ENCODE results near the gene XPOT. TPM values are rescaled to one million over a fixed set of nuclear protein-coding genes. Genes with fewer than 3 reads are reported as not detected.

XPOT gene
- total RNA-seq, 2 donors from 2014 or later: 29.8 to 51.0 TPM

GRCh38 chr12:64385019-64385418, 19.2 kb upstream of the XPOT start:
- no peak for DNase-seq
- intact Hi-C loops (cut with DNase I): no loop called here
- no peak overlapping the region for H3K27ac ChIP-seq

DNA sequence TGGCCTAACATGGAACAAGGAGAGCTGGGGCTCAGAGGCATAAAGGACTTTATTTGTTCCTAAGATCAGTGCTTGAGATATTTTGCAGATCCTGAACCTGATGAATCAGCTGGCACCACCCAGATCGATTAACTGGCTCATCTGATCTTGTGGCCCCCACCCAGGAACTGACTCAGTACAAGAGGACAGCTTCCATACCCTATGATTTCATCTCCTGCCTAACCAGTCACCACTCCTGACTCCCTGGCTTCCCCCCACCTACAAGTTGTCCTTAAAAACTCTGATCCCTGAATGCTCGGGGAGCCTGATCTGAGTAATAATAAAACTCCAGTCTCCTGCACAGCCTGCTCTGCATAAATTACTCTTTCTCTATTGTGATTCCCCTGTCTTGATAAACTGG, 18.7 kb upstream of the XPOT start:
- Histone ChIP-seq H3K9me3 (no peaks in the 10 kb centered on the region), H3K9ac (ENCODE audit: low read depth in 2 of 2, low read length in 2 of 2) (no peak overlapping the region), H3K27ac (no peak overlapping the region), H3K4me3 (no peak overlapping the region), H3K4me1 (no peaks in the 10 kb centered on the region), H3K27me3 (peaks cover 8% of the 10 kb centered on the region), H3K36me3 (no peaks in the 10 kb centered on the region)
- DNase-seq: no peak
- no peak for TF ChIP-seq CTCF (IDR thresholded peaks at IDR 0.05)
- intact Hi-C loops (cut with DNase I): no loop called here

More at GRCh38 chr12:64385019-64385418, 19.2 kb upstream of the XPOT start:
- Histone ChIP-seq H3K36me3 (no peaks in the 10 kb centered on the region), H3K9ac (ENCODE audit: low read depth in 2 of 2, low read length in 2 of 2) (no peak overlapping the region), H3K4me1 (no peaks in the 10 kb centered on the region), H3K27me3 (peaks cover 4% of the 10 kb centered on the region), H3K4me3 (no peak overlapping the region), H3K9me3 (no peaks in the 10 kb centered on the region)
- no peak for TF ChIP-seq CTCF (IDR thresholded peaks at IDR 0.05)

DNA sequence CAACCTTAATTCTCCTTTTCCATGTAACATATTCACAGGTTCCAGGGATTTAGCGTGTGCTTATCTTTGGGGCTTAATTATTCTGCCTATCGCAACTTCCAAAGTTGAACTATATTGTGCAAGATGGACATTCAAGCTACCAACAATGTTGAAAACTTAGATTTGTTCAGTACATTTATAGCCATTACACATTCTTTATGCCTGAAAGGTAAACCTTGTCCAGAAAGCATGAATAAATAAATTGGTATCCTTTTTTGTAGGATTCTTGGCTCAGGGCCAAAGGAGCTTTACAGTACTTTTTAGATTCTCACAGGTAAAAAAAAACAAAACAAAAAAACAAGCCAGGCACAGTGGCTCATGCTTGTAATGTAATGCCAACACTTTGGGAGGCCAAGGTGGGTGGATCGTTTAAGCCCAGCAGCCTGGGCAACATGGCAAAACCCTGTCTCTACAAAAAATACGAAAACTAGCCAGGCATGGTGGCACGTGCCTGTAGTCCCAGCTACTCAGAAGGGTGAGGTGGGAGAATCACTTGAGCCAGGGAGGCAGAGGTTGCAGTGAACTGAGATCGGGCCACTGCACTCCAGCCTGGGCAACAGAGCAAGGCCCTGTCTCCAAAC, 16.9 kb upstream of the XPOT start:
- Histone ChIP-seq H3K36me3 (no peaks in the 10 kb centered on the region), H3K9ac (ENCODE audit: low read depth in 2 of 2, low read length in 2 of 2) (no peak overlapping the region), H3K27me3 (peaks cover 12% of the 10 kb centered on the region), H3K27ac (no peak overlapping the region), H3K4me1 (no peaks in the 10 kb centered on the region), H3K9me3 (no peaks in the 10 kb centered on the region), H3K4me3 (no peak overlapping the region)
- no peak for TF ChIP-seq CTCF (IDR thresholded peaks at IDR 0.05)
- intact Hi-C loops (cut with DNase I): no loop called here
- DNase-seq: no peak

- Histone ChIP-seq H3K27ac (no peak overlapping the region), H3K4me3 (no peak overlapping the region), H3K9me3 (no peaks in the 10 kb centered on the region), H3K4me1 (no peaks in the 10 kb centered on the region), H3K36me3 (no peaks in the 10 kb centered on the region), H3K9ac (ENCODE audit: low read depth in 2 of 2, low read length in 2 of 2) (no peak overlapping the region), H3K27me3 (peaks cover 12% of the 10 kb centered on the region)
- intact Hi-C loops (cut with DNase I): no loop called here
- no peak for DNase-seq
- TF ChIP-seq CTCF (IDR thresholded peaks at IDR 0.05): no peak
Observed at GRCh38 chr12:64389154-64389553, 15.0 kb upstream of the XPOT start.

DNA sequence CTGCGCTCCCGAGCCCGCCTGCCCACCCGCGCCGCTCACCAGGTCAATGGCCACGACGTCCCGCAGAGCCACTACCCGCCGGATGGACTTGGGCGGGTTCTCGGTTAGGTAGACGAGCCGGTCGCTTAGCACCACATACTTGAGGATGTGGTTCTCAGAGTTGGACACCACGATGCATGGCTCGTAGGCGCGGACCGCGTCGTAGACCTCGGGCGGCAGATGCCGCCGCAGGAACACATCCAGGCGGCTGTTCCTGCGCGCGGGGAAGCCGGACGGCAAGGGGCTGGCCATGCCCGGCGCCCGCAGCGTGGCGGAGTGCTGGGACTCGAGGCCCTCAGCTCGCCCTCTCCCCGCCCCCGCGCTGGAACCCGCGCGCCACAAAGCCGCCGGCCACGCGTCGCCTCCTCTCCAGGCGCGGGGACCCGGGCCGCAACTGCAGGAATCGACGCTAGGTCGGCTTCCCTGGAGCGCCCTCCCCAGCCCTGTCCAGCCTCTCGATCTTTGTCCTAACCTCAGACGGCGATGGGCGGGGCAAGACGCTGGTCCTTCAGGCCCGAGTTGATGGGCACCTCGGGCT, 13.8 kb upstream of the XPOT start, which contains the start of gene C12orf56:
Gene C12orf56 (minus strand): TSS at position 484 of the 577 bp plus-strand sequence. CDS start 193 bp downstream, at position 291.
- Histone ChIP-seq H3K4me3 (peak within 1 kb of the TSS; percentile 23), H3K27me3 (peaks cover 12% of the 10 kb centered on the region), H3K4me1 (no peaks in the 10 kb centered on the region), H3K9ac (ENCODE audit: low read depth in 2 of 2, low read length in 2 of 2) (peak within 1 kb of the TSS in 1 of 2 donors; percentile 35), H3K36me3 (no peaks in the 10 kb centered on the region), H3K27ac (no peak within 1 kb of the TSS), H3K9me3 (no peaks in the 10 kb centered on the region)
- intact Hi-C loops (cut with DNase I): no loop called here
- no peak for TF ChIP-seq CTCF (IDR thresholded peaks at IDR 0.05)
- peak; percentile 47 for DNase-seq
